AG10803 (cell line): ENCODE results near the gene CLIP4.

Experiments used
- DNase-seq: peaks from one replicate; pipeline ENCODE4 v3.0.0; 2010; ENCODE audit warnings: low read depth
- H3K4me3 ChIP-seq: 2 replicates; pipeline ENCODE4 v1.5.1; 2011; ENCODE audit warnings: mild to moderate bottlenecking, low read length, control low read depth
- TF ChIP-seq, protein P1 (sequence below): conservative IDR thresholded peaks from 2 replicates; pipeline ENCODE4 v1.5.1; 2011; ENCODE audit warnings: mild to moderate bottlenecking, low read length, control low read depth, inconsistent platforms

CLIP4 gene

DNA sequence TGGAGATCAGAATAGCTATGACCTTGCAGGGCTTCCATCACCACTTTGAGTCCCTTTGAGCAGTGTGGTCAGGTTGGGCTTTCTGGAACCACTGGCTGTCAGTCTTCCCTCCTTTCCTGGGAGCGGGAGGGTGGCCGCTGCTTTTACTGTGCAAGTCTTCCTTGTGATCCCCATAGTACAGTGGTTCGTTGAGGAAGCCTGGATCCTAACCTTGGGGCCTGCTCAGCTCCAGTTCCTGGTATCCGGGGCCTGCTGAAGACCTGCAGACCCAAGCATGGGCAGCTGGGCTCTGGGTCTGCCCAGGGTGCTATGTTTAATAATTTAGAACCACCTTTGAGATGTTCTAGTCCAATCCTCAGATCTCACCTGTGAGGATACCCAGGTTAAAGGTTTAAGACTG is 104.2 kb downstream of the CLIP4 start:
- H3K4me3 ChIP-seq: no peak overlapping the region

DNA sequence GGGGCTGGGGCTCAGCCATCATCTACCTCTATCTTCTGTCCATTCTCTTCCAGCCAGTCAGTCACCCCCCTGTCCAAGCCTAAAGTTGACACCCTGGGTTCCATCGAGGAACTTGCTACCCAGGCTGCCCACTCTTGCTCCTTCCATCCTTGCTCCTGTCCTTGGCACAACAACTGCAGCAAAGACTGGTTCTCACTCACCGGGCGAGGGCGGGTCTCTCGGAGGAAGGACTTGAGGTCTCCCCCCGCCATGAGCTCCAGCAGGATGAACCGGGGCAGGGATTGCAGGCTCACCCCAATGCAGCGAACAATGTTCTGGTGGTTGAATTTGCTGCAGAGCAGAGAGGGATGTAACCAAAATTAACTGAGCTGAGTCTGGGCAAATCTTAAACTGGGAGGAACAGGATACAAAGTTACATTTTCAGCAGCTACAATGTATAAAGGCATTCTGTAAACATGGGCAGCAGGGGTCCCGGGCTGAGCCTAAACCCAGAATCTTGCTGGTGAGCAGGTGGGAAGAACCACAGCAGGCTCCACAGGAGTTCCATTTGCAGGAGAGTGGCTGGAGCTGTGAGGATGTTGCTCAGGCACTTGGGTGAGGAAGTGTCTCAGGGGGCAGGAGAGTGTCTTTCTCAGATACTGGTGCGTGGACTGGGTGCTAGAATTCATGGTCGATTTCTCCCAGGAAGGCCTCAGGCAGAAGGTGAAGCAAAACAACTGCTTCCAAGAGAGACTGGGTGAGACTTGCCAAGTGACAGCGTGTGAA is 105.5 kb downstream of the CLIP4 start:
- no peak for DNase-seq
- no peak overlapping the region for H3K4me3 ChIP-seq
- TF ChIP-seq, protein P1, sequence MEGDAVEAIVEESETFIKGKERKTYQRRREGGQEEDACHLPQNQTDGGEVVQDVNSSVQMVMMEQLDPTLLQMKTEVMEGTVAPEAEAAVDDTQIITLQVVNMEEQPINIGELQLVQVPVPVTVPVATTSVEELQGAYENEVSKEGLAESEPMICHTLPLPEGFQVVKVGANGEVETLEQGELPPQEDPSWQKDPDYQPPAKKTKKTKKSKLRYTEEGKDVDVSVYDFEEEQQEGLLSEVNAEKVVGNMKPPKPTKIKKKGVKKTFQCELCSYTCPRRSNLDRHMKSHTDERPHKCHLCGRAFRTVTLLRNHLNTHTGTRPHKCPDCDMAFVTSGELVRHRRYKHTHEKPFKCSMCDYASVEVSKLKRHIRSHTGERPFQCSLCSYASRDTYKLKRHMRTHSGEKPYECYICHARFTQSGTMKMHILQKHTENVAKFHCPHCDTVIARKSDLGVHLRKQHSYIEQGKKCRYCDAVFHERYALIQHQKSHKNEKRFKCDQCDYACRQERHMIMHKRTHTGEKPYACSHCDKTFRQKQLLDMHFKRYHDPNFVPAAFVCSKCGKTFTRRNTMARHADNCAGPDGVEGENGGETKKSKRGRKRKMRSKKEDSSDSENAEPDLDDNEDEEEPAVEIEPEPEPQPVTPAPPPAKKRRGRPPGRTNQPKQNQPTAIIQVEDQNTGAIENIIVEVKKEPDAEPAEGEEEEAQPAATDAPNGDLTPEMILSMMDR: no peak

More for the DNA sequence above, 104.2 kb downstream of the CLIP4 start:
- TF ChIP-seq, protein P1: no peak
- DNase-seq: no peak

DNA sequence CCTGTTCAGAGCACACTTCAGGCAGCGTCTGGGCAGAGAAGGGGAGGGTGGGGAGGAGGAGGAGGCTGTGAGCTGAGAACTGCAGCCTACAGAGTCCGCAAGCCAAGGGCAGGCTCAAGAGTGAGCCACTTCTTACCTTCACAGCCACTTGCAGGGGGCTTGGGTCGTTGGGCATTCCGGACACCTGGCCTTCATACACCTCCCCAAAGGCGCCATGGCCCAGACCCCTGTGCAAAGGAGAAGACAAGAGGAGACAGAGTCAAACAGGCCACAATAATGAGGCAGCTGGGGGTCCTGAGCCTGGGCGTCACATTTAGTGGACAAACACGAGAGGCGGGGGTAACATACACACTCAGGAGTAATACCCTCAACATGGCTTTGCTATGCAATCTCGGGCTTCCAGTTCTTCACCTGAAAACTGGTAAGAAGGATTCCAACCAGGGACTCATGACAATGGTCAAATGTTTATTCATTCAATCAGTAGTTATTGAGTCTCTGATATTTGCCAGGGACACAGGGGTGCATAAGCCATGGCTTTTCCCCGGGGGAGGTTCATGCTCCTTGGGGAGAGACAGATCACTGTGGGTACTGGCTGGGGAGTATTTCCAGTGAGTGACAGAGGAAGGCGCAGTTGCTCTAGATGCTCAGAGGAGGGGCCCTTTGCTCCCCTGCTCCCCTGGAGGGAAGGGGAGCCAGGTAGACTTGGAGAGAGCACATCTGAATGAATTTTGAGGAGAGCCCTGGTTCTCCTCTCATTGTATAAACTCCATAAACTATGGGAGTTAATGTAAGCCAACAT is 107.4 kb downstream of the CLIP4 start:
- TF ChIP-seq, protein P1: no peak
- H3K4me3 ChIP-seq: no peak overlapping the region
- no peak for DNase-seq

DNA sequence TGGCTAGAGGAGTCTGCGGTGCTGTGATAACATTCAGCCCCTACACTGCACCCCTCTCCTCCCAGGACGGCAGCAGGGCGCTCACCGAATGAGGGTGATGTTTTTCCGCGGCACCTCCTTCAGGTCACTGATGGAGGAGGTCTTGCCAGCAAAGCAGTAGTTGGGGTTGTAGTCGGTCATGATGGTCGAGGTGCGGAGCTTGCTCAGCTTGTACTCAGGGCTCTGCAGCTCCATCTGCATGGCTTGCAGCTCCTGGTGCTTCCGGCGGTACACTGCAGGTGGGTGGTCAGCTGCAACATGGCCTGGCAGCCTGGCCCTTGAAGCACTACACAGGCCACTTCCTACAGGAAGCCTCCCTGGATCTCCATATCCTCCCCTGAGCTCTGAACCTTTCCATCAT is 108.0 kb downstream of the CLIP4 start:
- no peak overlapping the region for H3K4me3 ChIP-seq
- no peak for DNase-seq
- TF ChIP-seq, protein P1: no peak

DNA sequence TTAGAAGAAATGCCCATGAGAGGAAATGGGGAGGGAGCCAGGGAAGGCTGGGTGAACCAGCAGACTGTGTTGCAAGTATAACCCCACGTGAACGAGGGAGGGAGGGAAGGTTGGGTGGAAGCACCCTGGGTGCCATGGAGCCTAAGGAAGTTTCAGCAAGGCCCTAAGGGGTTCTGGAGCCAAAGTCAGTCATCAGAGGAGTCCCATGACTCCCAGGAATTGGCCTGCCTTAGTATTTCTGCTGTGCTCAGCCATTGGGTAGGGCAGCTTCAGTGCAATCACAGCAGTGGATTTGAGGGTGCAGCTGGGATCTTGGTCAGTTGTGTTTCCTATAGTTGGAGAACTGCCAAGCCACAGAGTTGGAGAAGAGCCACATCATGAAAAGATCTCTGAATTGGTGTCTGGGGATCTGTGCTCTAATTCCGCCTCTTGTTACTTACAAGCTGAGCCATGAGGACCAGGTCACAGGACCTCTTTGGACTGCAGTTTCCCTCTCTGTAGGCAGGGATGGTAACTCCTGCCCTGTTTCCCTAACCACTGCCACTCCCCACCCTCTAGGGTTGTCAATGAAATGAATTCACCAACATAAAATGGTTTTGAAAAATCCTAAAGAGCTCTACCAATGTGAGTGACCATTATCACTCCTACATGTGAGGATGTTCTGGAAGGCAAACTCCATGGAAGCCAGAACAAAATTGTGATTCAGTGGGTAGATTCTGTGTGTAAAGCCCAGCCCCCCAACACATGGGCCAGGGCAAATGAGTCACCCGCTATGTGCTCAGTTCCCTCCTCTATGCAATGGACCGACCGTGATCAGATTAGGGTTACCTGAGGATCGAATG is 108.9 kb downstream of the CLIP4 start:
- peak; percentile 38 for DNase-seq
- TF ChIP-seq, protein P1: no peak
- H3K4me3 ChIP-seq: no peak overlapping the region

DNA sequence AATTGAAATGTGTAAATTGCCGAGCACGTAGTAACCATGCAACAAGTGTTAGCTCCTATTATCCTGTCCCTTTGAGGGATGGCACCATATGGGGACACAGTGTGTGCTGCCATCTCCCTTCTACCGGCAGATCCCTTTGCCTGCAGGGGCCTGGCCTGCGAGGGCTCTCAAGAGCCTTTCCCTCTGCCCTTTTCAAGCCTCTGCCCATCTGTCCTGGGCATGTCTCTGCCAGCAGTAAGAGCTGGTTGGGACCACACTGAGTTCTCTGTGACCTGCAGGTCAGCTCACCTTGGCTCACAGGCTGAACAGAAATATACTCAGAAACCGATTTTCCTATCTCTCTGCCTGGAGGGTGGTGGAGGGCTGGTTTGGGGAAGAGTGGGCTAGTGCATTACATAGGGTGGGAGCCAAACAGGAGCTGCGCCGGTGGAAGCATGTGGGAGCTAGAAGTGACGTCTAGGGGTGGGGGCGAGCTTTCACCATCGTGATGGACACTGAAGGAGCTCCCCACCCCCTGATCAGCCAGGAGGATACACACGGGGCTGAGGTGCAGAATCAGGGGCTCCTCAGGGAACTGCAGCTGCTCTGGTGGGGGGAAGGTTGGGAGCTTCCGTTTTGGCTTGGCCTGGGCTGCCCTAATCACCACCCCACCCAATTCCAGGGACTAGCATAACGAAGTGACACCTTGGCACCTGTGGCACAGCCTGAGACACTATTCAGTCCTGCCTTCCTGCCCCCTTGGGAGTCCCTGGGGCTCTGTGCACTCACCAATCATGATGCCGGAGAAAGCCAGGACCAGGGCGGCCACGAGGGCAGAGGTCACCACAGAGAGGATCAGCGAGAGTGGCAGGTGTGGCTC is 109.7 kb downstream of the CLIP4 start:
- TF ChIP-seq, protein P1: no peak
- H3K4me3 ChIP-seq: no peak overlapping the region
- DNase-seq: no peak
